Mesenchymal stem cell (in vitro differentiated cells and primary cell): ENCODE results near the gene CUL2.
A peak's percentile ranks its signal among the peaks of the same experiment; 100 is the strongest.

Experiments
- DNase-seq: peaks from one replicate; pipeline ENCODE4 v3.0.0-alpha.2; 2013
- H2AFZ ChIP-seq: one replicate; pipeline ENCODE4 v1.6.1; 2013; ENCODE audit warnings: low read depth, mild to moderate bottlenecking, control low read depth, inconsistent platforms, low read length, moderate library complexity
- H2AK5ac ChIP-seq: 2 replicates; pipeline ENCODE4 v1.6.1; 2013; ENCODE audit warnings: low read length, moderate library complexity, mild to moderate bottlenecking, inconsistent platforms; ENCODE audit not compliant: severe bottlenecking
- H2BK120ac ChIP-seq: one replicate; pipeline ENCODE4 v1.6.1; 2013; ENCODE audit warnings: low read depth, mild to moderate bottlenecking, inconsistent platforms, low read length, moderate library complexity
- H2BK12ac ChIP-seq, 2 experiments: one replicate each; pipeline ENCODE4 v1.6.1; 2013; ENCODE audit warnings: inconsistent platforms in 2 of 2, low read length in 2 of 2, mild to moderate bottlenecking in 2 of 2, moderate library complexity in 2 of 2, control low read depth in 1 of 2
- H2BK15ac ChIP-seq: one replicate; pipeline ENCODE4 v1.6.1; 2013; ENCODE audit warnings: mild to moderate bottlenecking, low read depth, inconsistent platforms; ENCODE audit not compliant: poor library complexity, severe bottlenecking
- H2BK5ac ChIP-seq: 2 replicates; pipeline ENCODE4 v1.6.1; 2013; ENCODE audit warnings: low read depth, mild to moderate bottlenecking, low read length, control low read depth, inconsistent platforms; ENCODE audit not compliant: poor library complexity, severe bottlenecking
- H3K14ac ChIP-seq, 2 experiments: one replicate each; pipeline ENCODE4 v1.6.1; 2013; ENCODE audit warnings: inconsistent platforms in 2 of 2, low read length in 2 of 2, control low read depth in 1 of 2, mild to moderate bottlenecking in 1 of 2, moderate library complexity in 1 of 2
- H3K18ac ChIP-seq, 2 experiments: one replicate each; pipeline ENCODE4 v1.6.1; 2013; ENCODE audit warnings: inconsistent platforms in 2 of 2, low read length in 2 of 2, control low read depth in 1 of 2, low read depth in 1 of 2, mild to moderate bottlenecking in 1 of 2
- H3K23ac ChIP-seq, 2 experiments: one replicate each; pipeline ENCODE4 v1.6.1; 2013; ENCODE audit warnings: inconsistent platforms in 2 of 2, low read length in 2 of 2, mild to moderate bottlenecking in 2 of 2, moderate library complexity in 2 of 2, control low read depth in 1 of 2
- H3K27ac ChIP-seq: 2 replicates; pipeline ENCODE4 v1.5.1; 2013; ENCODE audit warnings: mild to moderate bottlenecking, moderate library complexity, low read length, control low read depth, inconsistent platforms; ENCODE audit not compliant: poor library complexity, severe bottlenecking
- H3K27me3 ChIP-seq, 2 experiments: 2 replicates each; pipeline versions ENCODE4 v1.6.1 to v1.7.0; 2013; ENCODE audit warnings: low read length in 2 of 2, mild to moderate bottlenecking in 2 of 2, moderate library complexity in 2 of 2, control low read depth in 1 of 2, inconsistent platforms in 1 of 2; ENCODE audit not compliant: control insufficient read depth in 1 of 2, insufficient read depth in 1 of 2
- H3K36me3 ChIP-seq, 2 experiments: 2 replicates each; pipeline versions ENCODE4 v1.6.1 to v1.7.0; 2013; ENCODE audit warnings: low read length in 2 of 2, control low read depth in 1 of 2, inconsistent platforms in 1 of 2, low read depth in 1 of 2, mild to moderate bottlenecking in 1 of 2; ENCODE audit not compliant: insufficient read depth in 2 of 2, control insufficient read depth in 1 of 2
- H3K4ac ChIP-seq, 2 experiments: one replicate each; pipeline ENCODE4 v1.6.1; 2013; ENCODE audit warnings: inconsistent platforms in 2 of 2, low read length in 2 of 2, mild to moderate bottlenecking in 2 of 2, moderate library complexity in 2 of 2, control low read depth in 1 of 2, low read depth in 1 of 2
- H3K4me1 ChIP-seq: 2 replicates; pipeline ENCODE4 v1.6.1; 2013; ENCODE audit warnings: low read depth, low read length, control low read depth; ENCODE audit not compliant: control insufficient read depth, insufficient read depth
- H3K4me2 ChIP-seq: 2 replicates; pipeline ENCODE4 v1.6.1; 2013; ENCODE audit warnings: low read length, mild to moderate bottlenecking, inconsistent platforms; ENCODE audit not compliant: poor library complexity, severe bottlenecking
- H3K4me3 ChIP-seq, 2 experiments: 2 replicates each; pipeline versions ENCODE4 v1.5.1 to v1.7.0; 2013; ENCODE audit warnings: low read length in 2 of 2, mild to moderate bottlenecking in 2 of 2, control low read depth in 1 of 2, low read depth in 1 of 2; ENCODE audit not compliant: insufficient read depth in 1 of 2
- H3K79me1 ChIP-seq: replicated peaks from 2 replicates; pipeline ENCODE4 v1.6.1; 2013; ENCODE audit warnings: mild to moderate bottlenecking, control low read depth, low read length, inconsistent platforms; ENCODE audit not compliant: poor library complexity, severe bottlenecking
- H3K9ac ChIP-seq: 2 replicates; pipeline ENCODE4 v1.7.0; 2013; ENCODE audit warnings: mild to moderate bottlenecking, low read length, moderate library complexity
- H3K9me3 ChIP-seq: 2 replicates; pipeline ENCODE4 v1.7.0; 2013; ENCODE audit warnings: mild to moderate bottlenecking, low read length; ENCODE audit not compliant: control insufficient read depth
- H4K8ac ChIP-seq: one replicate; pipeline ENCODE4 v1.6.1; 2013; ENCODE audit warnings: inconsistent platforms, mild to moderate bottlenecking, low read length, moderate library complexity
- H4K91ac ChIP-seq: one replicate; pipeline ENCODE4 v1.6.1; 2013; ENCODE audit warnings: mild to moderate bottlenecking, low read length, inconsistent platforms
- WGBS: methylation state at CpG from one replicate; pipeline ENCODE4 v1.1.7; 2013; ENCODE audit warnings: mixed read lengths; 5-methylcytosine and 5-hydroxymethylcytosine counted together

The CUL2 gene

DNA sequence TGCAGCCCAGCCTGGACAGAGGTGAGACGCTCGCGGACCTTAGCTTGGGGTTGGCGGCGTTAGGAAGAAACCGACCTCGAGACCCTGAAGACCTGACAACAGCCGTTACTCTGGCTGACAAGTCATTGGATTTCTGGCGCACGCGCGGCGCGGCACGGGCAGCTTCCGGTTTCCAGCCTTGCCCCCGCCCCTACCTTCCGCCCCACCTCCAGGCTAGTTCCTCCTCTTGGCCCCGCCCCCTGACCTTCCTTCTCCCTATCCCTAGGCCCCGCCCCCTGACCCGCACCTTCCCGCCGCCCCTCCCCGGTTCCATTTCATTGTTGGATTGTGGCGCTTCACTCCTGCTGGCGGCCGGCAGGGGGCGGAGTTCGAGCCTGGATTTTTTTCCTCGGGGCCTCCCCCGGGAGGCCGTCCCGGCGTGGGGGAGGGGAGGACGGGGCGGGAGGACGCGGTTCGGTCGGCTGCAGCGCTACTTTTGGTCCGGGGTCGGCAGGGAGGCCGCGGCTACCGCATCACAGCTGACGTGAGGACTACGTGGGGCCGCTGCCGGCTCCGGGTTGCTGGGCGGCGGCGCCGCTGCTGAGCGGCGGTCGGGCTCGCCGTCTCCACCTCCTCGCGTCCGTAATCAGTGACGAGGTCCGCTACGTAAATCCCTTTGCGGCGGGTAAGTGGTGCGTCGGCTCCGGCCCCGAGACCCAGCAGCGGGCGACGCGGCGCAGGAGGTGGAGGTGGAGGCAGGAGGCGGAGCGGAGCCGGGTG lies 36.6 kb upstream of the CUL2 start, which contains the start of gene CREM:
Gene CREM, plus strand, starts transcription at position 317 of the 759 bp plus-strand sequence. CDS start 10,990 bp downstream, outside the sequence.
- peak; percentile 97 for DNase-seq
- H3K79me1 ChIP-seq = peaks cover 2% of the 10 kb centered on the region
- H2AK5ac ChIP-seq = no peak within 1 kb of the TSS
- H3K27me3 ChIP-seq = no peaks in the 10 kb centered on the region
- H3K4me2 ChIP-seq = peak within 1 kb of the TSS; percentile 88
- peak within 1 kb of the TSS; percentile 2 to 71 for H2BK12ac ChIP-seq
- peak within 1 kb of the TSS; percentile 75 for H4K8ac ChIP-seq
- peak within 1 kb of the TSS; percentile 78 to 79 for H3K23ac ChIP-seq
- peak within 1 kb of the TSS; percentile 86 to 87 for H3K14ac ChIP-seq
- H2AFZ ChIP-seq = peak within 1 kb of the TSS; percentile 99
- H3K9ac ChIP-seq = peak within 1 kb of the TSS; percentile 100
- peak within 1 kb of the TSS; percentile 89 to 90 for H3K4me3 ChIP-seq
- H3K9me3 ChIP-seq = no peaks in the 10 kb centered on the region
- H4K91ac ChIP-seq = peak within 1 kb of the TSS; percentile 86
- no peaks in the 10 kb centered on the region for H3K36me3 ChIP-seq
- peaks cover 3% of the 10 kb centered on the region for H3K4me1 ChIP-seq
- WGBS = 2% methylated on average over 50 of the region's 80 CpGs
- peak within 1 kb of the TSS; percentile 87 for H2BK120ac ChIP-seq
- peak within 1 kb of the TSS; percentile 98 for H3K18ac ChIP-seq
- H2BK5ac ChIP-seq = peak within 1 kb of the TSS; percentile 94
- H3K4ac ChIP-seq = peak within 1 kb of the TSS; percentile 89 to 94
- peak within 1 kb of the TSS; percentile 98 for H3K27ac ChIP-seq
- peak within 1 kb of the TSS; percentile 60 for H2BK15ac ChIP-seq

DNA sequence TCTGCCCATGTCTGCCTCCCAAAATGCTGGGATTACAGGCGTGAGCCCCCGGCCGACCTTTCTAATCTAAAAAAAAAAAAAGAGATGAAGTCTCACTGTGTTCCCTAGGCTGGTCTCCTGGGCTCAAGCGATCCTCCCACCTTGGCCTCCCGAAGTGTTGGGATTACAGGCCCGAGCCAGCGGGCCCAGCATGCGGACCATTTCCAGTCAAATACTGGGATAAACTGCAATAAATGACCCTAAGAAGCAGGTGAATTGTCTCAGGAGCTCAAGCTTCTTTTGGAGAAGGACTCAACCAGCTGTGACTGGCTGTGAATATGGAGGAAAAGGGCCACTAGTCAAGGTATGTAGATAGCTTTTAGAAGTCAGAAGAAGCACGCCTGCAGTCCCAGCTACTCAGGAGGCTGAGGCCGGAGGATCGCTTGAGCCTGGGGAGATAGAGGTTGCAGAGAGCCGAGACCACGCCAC lies 36.0 kb upstream of the CUL2 start:
- Histone ChIP-seq H3K4me2 (peak overlapping the region; percentile 58), H3K4me1 (peaks cover 3% of the 10 kb centered on the region), H3K9ac (peak overlapping the region; percentile 100), H2AK5ac (no peak overlapping the region), H2BK5ac (no peak overlapping the region), H3K18ac (peak overlapping the region in 1 of 2 experiments; percentile 98), H3K23ac (no peak overlapping the region), H2BK120ac (no peak overlapping the region), H3K4me3 (peak overlapping the region; percentile 43 to 78), H3K27me3 (no peaks in the 10 kb centered on the region), H4K91ac (peak overlapping the region; percentile 14), H3K79me1 (peaks cover 2% of the 10 kb centered on the region), H2BK15ac (no peak overlapping the region), H3K27ac (peak overlapping the region; percentile 34), H3K4ac (peak overlapping the region; percentile 5 to 81), H2AFZ (peak overlapping the region; percentile 99), H3K36me3 (no peaks in the 10 kb centered on the region), H3K9me3 (no peaks in the 10 kb centered on the region), H3K14ac (no peak overlapping the region), H4K8ac (peak overlapping the region; percentile 73), H2BK12ac (peak overlapping the region in 1 of 2 experiments; percentile 71)
- WGBS = 87% methylated on average over 13 of the region's 13 CpGs
- DNase-seq = no peak

GRCh38 chr10:35124540-35124939 lies 34.4 kb upstream of the CUL2 start:
- WGBS = 96% methylated on average over 6 of the region's 6 CpGs
- Histone ChIP-seq H3K4me3 (no peak overlapping the region), H2AFZ (no peak overlapping the region), H2BK120ac (no peak overlapping the region), H3K36me3 (no peaks in the 10 kb centered on the region), H3K4ac (no peak overlapping the region), H2AK5ac (no peak overlapping the region), H2BK5ac (no peak overlapping the region), H3K14ac (no peak overlapping the region), H3K23ac (no peak overlapping the region), H2BK15ac (no peak overlapping the region), H3K4me1 (peaks cover 5% of the 10 kb centered on the region), H3K9ac (no peak overlapping the region), H3K27ac (no peak overlapping the region), H4K8ac (no peak overlapping the region), H3K4me2 (no peak overlapping the region), H3K79me1 (no peaks in the 10 kb centered on the region), H3K27me3 (no peaks in the 10 kb centered on the region), H4K91ac (no peak overlapping the region), H3K9me3 (no peaks in the 10 kb centered on the region), H3K18ac (no peak overlapping the region), H2BK12ac (no peak overlapping the region)
- no peak for DNase-seq

DNA sequence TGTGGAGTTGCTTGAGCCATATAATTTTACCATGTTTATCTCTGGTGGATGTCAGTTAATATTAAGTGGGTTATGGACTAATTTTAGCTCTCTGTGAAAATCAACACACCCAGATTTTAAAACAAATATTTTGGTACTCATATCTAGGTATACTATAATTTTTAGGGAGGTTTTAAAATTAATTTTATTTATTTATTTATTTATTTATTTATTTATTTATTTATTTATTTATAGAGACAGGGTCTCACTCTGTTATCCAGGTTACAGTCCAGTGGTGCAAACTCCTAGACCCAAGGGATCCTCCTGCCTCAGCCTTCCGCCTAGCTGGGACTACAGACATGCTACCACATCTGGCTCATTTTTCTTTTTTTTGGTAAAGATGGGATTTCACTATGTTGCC lies 29.2 kb upstream of the CUL2 start:
- Histone ChIP-seq H4K91ac (no peak overlapping the region), H3K27ac (no peak overlapping the region), H3K18ac (no peak overlapping the region), H3K36me3 (no peaks in the 10 kb centered on the region), H3K4me2 (no peak overlapping the region), H3K23ac (no peak overlapping the region), H4K8ac (no peak overlapping the region), H3K14ac (no peak overlapping the region), H2BK12ac (no peak overlapping the region), H2AFZ (no peak overlapping the region), H3K4me1 (peaks cover 2% of the 10 kb centered on the region), H3K9ac (no peak overlapping the region), H3K4me3 (no peak overlapping the region), H3K9me3 (no peaks in the 10 kb centered on the region), H2BK120ac (no peak overlapping the region), H3K79me1 (no peaks in the 10 kb centered on the region), H2BK15ac (no peak overlapping the region), H3K4ac (no peak overlapping the region), H3K27me3 (no peaks in the 10 kb centered on the region), H2AK5ac (no peak overlapping the region), H2BK5ac (no peak overlapping the region)
- WGBS = 94% methylated on average over 1 of the region's 1 CpG
- DNase-seq = no peak
